GM12878 (cell line): ENCODE results near the gene IFIH1. TPM values are rescaled to one million over a fixed set of nuclear protein-coding genes. Genes with fewer than 3 reads are reported as not detected.

Experiments used
- ATAC-seq: fragments of 200-7000 bp; cut with Tn5 transposase; 3 replicates; pipeline ENCODE4 v1.9.1; 2020; ENCODE audit warnings: mild to moderate bottlenecking, moderate library complexity
- BruUV-seq: library from RNA; stranded (reverse); fragments of 400-500 nt; replicated peaks from 2 replicates; lab custom pipeline; 2021; lab: Mats Ljungman, UMichigan
- CTCF ChIA-PET: fragments of 300-600 bp; sonication (Branson Sonifier 250); formaldehyde crosslinking; extraction: SDS; loops from one replicate; lab custom pipeline; 2021; ENCODE audit warnings: inconsistent platforms; lab: Yijun Ruan, JAX
- POLR2A ChIA-PET: fragments of 350-600 bp; formaldehyde crosslinking; extraction: SDS; loops from one replicate; lab custom pipeline; 2021; ENCODE audit warnings: inconsistent platforms; lab: Charles Lee
- RAD21 ChIA-PET: fragments of 300-600 bp; sonication (Branson Sonifier 250); formaldehyde crosslinking; loops from one replicate; lab custom pipeline; 2023; ENCODE audit warnings: antibody characterized with exemption; ENCODE audit not compliant: unreplicated experiment; lab: Charles Lee
- SMC1A ChIA-PET: fragments of 300-600 bp; sonication (Branson Sonifier 250); formaldehyde crosslinking; loops from one replicate; lab custom pipeline; 2023; ENCODE audit not compliant: unreplicated experiment, uncharacterized antibody; lab: Charles Lee
- DNase-seq: peaks from one replicate; pipeline ENCODE4 v3.0.0-alpha.2; 2011; ENCODE audit warnings: low read depth, low spot score
- FAIRE-seq: peaks from 3 replicates; lab custom pipeline; 2011; peaks lifted over from hg19 to GRCh38; lab: Jason Lieb, UNC
- H2AFZ ChIP-seq: 2 replicates; pipeline ENCODE4 v1.6.0; 2011; ENCODE audit warnings: low read depth, low read length, control low read depth; ENCODE audit not compliant: control insufficient read depth
- H3K27ac ChIP-seq: 2 replicates; pipeline ENCODE4 v1.5.1; 2011; ENCODE audit warnings: control low read depth; ENCODE audit not compliant: control insufficient read depth, insufficient read depth
- H3K27me3 ChIP-seq, 2 experiments: replicated peaks in 1 of 2; 2 replicates each; pipeline versions ENCODE4 v1.6.0 to v1.6.1; 2011; ENCODE audit warnings: low read length in 1 of 2; ENCODE audit not compliant: control insufficient read depth in 2 of 2, insufficient read depth in 2 of 2
- H3K36me3 ChIP-seq, 2 experiments: 2 replicates each; pipeline ENCODE4 v1.5.1; 2011; ENCODE audit warnings: low read length in 1 of 2; ENCODE audit not compliant: control insufficient read depth in 2 of 2, insufficient read depth in 2 of 2
- H3K4me1 ChIP-seq: 2 replicates; pipeline ENCODE4 v1.6.1; 2011; ENCODE audit warnings: mild to moderate bottlenecking, low read length, moderate library complexity, mixed read lengths; ENCODE audit not compliant: control insufficient read depth, insufficient read depth
- H3K4me2 ChIP-seq: 2 replicates; pipeline ENCODE4 v1.6.0; 2011; ENCODE audit warnings: control low read depth; ENCODE audit not compliant: control insufficient read depth, insufficient read depth
- H3K4me3 ChIP-seq: fragments of 200-600 bp; sonication (generic); 2 replicates; pipeline ENCODE4 v1.5.1; 2016
- H3K79me2 ChIP-seq: 2 replicates; pipeline ENCODE4 v1.6.0; 2011; ENCODE audit warnings: low read length; ENCODE audit not compliant: control insufficient read depth, insufficient read depth
- H3K9ac ChIP-seq: 2 replicates; pipeline ENCODE4 v1.8.0; 2011; ENCODE audit warnings: low read length, control low read depth, mixed read lengths; ENCODE audit not compliant: control insufficient read depth, insufficient read depth
- H3K9me3 ChIP-seq: replicated peaks from 3 replicates; pipeline ENCODE4 v1.5.1; 2011; ENCODE audit warnings: mild to moderate bottlenecking, low read length; ENCODE audit not compliant: control insufficient read depth, insufficient read depth
- H4K20me1 ChIP-seq: 2 replicates; pipeline ENCODE4 v1.6.0; 2011; ENCODE audit not compliant: control insufficient read depth, insufficient read depth
- CHD1 ChIP-seq: IDR thresholded peaks from 2 replicates; pipeline ENCODE4 v1.6.1; 2012; ENCODE audit warnings: low read depth, low read length, improper control_type of control experiment
- E2F8 ChIP-seq: fragments of 450-650 bp; IDR thresholded peaks from 2 replicates; pipeline ENCODE4 v1.6.1; 2018; ENCODE audit warnings: mild to moderate bottlenecking, low read depth, moderate library complexity; ENCODE audit not compliant: partially characterized antibody
- ESRRA ChIP-seq: IDR thresholded peaks from 2 replicates; pipeline ENCODE4 v1.6.1; 2012; ENCODE audit warnings: mild to moderate bottlenecking, low read length, improper control_type of control experiment
- KDM1A ChIP-seq: fragments of 200-600 bp; sonication (generic); IDR thresholded peaks from 2 replicates; pipeline ENCODE4 v1.6.1; 2016; ENCODE audit warnings: borderline replicate concordance
- MEF2B ChIP-seq: fragments of 450-650 bp; IDR thresholded peaks from 2 replicates; pipeline ENCODE4 v1.6.1; 2018; ENCODE audit warnings: mild to moderate bottlenecking, moderate library complexity; ENCODE audit not compliant: partially characterized antibody, poor library complexity, severe bottlenecking
- MTA2 ChIP-seq: fragments of 450-650 bp; IDR thresholded peaks from 2 replicates; pipeline ENCODE4 v1.6.1; 2016; ENCODE audit warnings: low read depth, mild to moderate bottlenecking, moderate library complexity
- PAX5 ChIP-seq: IDR thresholded peaks from 2 replicates; pipeline ENCODE4 v1.6.1; 2011; ENCODE audit warnings: low read depth, low read length, borderline replicate concordance
- PKNOX1 ChIP-seq: fragments of 450-650 bp; IDR thresholded peaks from 2 replicates; pipeline ENCODE4 v1.6.1; 2016; ENCODE audit warnings: mild to moderate bottlenecking
- YBX1 ChIP-seq: fragments of 450-650 bp; IDR thresholded peaks from 2 replicates; pipeline ENCODE4 v1.6.1; 2016; ENCODE audit warnings: antibody characterized with exemption
- ZBTB4 ChIP-seq: fragments of 450-650 bp; formaldehyde crosslinking; IDR thresholded peaks from 2 replicates; pipeline ENCODE4 v1.4.0; 2022; ENCODE audit warnings: mild to moderate bottlenecking, moderate library complexity
- WGBS: methylation state at CpG from one replicate; pipeline ENCODE4 v1.1.6; 2016; ENCODE audit warnings: low lambda C conversion rate; ENCODE audit not compliant: insufficient replicate concordance, insufficient coverage; ENCODE audit errors: missing lambda C conversion rate; 5-methylcytosine and 5-hydroxymethylcytosine counted together
- in situ Hi-C: fragments of 300-500 bp; cut with MboI; formaldehyde crosslinking; loops from 9 replicates; pipeline ENCODE4 v1.14.3; 2018; ENCODE audit warnings: mixed read lengths
- intact Hi-C: fragments of 100-400 bp; cut with micrococcal nuclease; formaldehyde crosslinking; loops from one replicate; pipeline ENCODE4 v1.14.2; 2022; ENCODE audit not compliant: unreplicated experiment
- polyA plus RNA-seq, 11 experiments: library from polyadenylated mRNA; depleted of rRNA in 4 of 11; unstranded in 6 of 11; stranded (reverse) in 5 of 11; fragments of >200 nt; fragmentation: Nextera tagmentation in 4 of 11; fragmentation: Illumina TruSeq in 1 of 11; extraction: Ambion mirVana in 4 of 11; extraction: Trizol in 1 of 11; gene quantifications; 1 replicate in 1 of 11; 2 replicates in 10 of 11; pipeline versions ENCODE4 v1.2.1 to v1.2.3, GENCODE V29; 2011 to 2016; ENCODE audit warnings: inconsistent platforms in 2 of 11, missing spikeins in 2 of 11, low read depth in 1 of 11
- total RNA-seq, 4 experiments: library from RNA; depleted of rRNA in 3 of 4; stranded (reverse); fragments of >200 nt in 3 of 4; fragmentation: Illumina TruSeq in 1 of 4; extraction: Trizol in 1 of 4; gene quantifications; 2 replicates each; pipeline versions ENCODE4 v1.2.1 to v1.2.3, GENCODE V29; 2013 to 2021

The IFIH1 gene
- total and polyA plus RNA-seq, 10 of the 15 experiments (the other 5 are each of a cell fraction or from before 2014, with no cell fraction given) = 12.5 to 40.9 (median 28.8) TPM

- TF ChIP-seq ZBTB4 (CRISPR knock-in tag) (no peak), CHD1 (no peak)
- TF ChIP-seq, all 136 proteins: peak for 0
These were observed 24.4 kb upstream of the IFIH1 start (continued) for GRCh38 chr2:162342841-162343240.

- Histone ChIP-seq H4K20me1 (no peaks in the 10 kb centered on the region), H3K4me2 (no peak overlapping the region), H2AFZ (no peak overlapping the region), H3K36me3 (peaks cover 0 to 1% of the 10 kb centered on the region in 2 experiments; a peak in 1 of 4 replicates), H3K27ac (no peak overlapping the region), H3K9ac (no peak overlapping the region), H3K4me3 (no peak overlapping the region), H3K79me2 (peaks cover 10% of the 10 kb centered on the region), H3K27me3 (no peaks in the 10 kb centered on the region), H3K9me3 (no peaks in the 10 kb centered on the region), H3K4me1 (no peaks in the 10 kb centered on the region)
- ATAC-seq (no peak), FAIRE-seq (no peak), DNase-seq (no peak)
- intact Hi-C loops (loop anchor here (2.0 kb wide), 1 partner anchor 24 kb away; the partner anchor contains the start of gene IFIH1), in situ Hi-C loops (no loop called here)
- no peak for TF ChIP-seq E2F8
- TF ChIP-seq YBX1 = no peak
- no peak for TF ChIP-seq PAX5
- no peak for TF ChIP-seq MEF2B
- TF ChIP-seq PKNOX1 = no peak
- no peak for TF ChIP-seq KDM1A
- no peak for TF ChIP-seq MTA2
- no peak for TF ChIP-seq ESRRA
- ChIA-PET RAD21 (interaction anchor here (1.0 to 2.1 kb wide), 3 partner anchors 12 to 39 kb away, joined by 3 to 5 read pairs (median 5); no protein-coding TSS in a partner anchor), POLR2A (interaction anchor here (1.9 kb wide), 1 partner anchor 27 kb away, joined by 5 read pairs; no protein-coding TSS in a partner anchor), SMC1A (interaction anchor here (0.6 to 2.7 kb wide), 5 partner anchors 8 to 274 kb away, joined by 3 to 15 read pairs (median 6); partner anchors contain the start of gene IFIH1), CTCF (interaction anchor here (0.8 to 2.6 kb wide), 6 partner anchors 8 to 121 kb away, joined by 3 to 46 read pairs (median 8); no protein-coding TSS in a partner anchor)
- no TSS peak for BruUV-seq
- WGBS = 70% methylated on average over 3 of the region's 3 CpGs
These were observed 23.8 kb upstream of the IFIH1 start for GRCh38 chr2:162342321-162342720.
